ENCODE data around the gene FBXL2.

FBXL2 gene

GRCh38 chr3:33355611-33356010, 78.4 kb downstream of the FBXL2 start:
- Histone ChIP-seq H4K20me1 (ENCODE audit: insufficient read depth) (no peaks in the 10 kb centered on the region), H3K79me2 (ENCODE audit: insufficient read depth, low read depth) (no peaks in the 10 kb centered on the region), H3K4me2 (no peak overlapping the region), H3K4me3 (IDR thresholded peaks at IDR 0.05; ENCODE audit: insufficient read depth, low read depth, low read length) (no peak overlapping the region), H3K9ac (no peak overlapping the region), H3K4me1 (ENCODE audit: low read depth, poor library complexity, severe bottlenecking) (no peaks in the 10 kb centered on the region), H3K27me3 (ENCODE audit: insufficient read depth, low read depth) (no peaks in the 10 kb centered on the region), H3K36me3 (ENCODE audit: insufficient read depth) (no peaks in the 10 kb centered on the region), H3K27ac (no peak overlapping the region), H2AFZ (ENCODE audit: low read depth) (no peak overlapping the region)
- no peak for TF ChIP-seq CTCF (conservative IDR thresholded peaks at IDR 0.05; ENCODE audit: low read depth, low read length)

GRCh38 chr3:33358172-33358781, 81.0 kb downstream of the FBXL2 start:
- Histone ChIP-seq H2AFZ (ENCODE audit: low read depth) (no peak overlapping the region), H3K4me2 (no peak overlapping the region)
- TF ChIP-seq CTCF (conservative IDR thresholded peaks at IDR 0.05; ENCODE audit: low read depth, low read length): no peak

GRCh38 chr3:33360136-33360825, 83.0 kb downstream of the FBXL2 start:
- no peak overlapping the region for H3K4me2 ChIP-seq
- no peak overlapping the region for H3K4me3 ChIP-seq (IDR thresholded peaks at IDR 0.05; ENCODE audit: insufficient read depth, low read depth, low read length)
- no peaks in the 10 kb centered on the region for H3K36me3 ChIP-seq (ENCODE audit: insufficient read depth)
- no peaks in the 10 kb centered on the region for H4K20me1 ChIP-seq (ENCODE audit: insufficient read depth)
- no peaks in the 10 kb centered on the region for H3K4me1 ChIP-seq (ENCODE audit: low read depth, poor library complexity, severe bottlenecking)
- no peak overlapping the region for H3K9ac ChIP-seq
- no peak overlapping the region for H3K27ac ChIP-seq
- H3K27me3 ChIP-seq (ENCODE audit: insufficient read depth, low read depth): no peaks in the 10 kb centered on the region
- no peaks in the 10 kb centered on the region for H3K79me2 ChIP-seq (ENCODE audit: insufficient read depth, low read depth)
- no peak overlapping the region for H2AFZ ChIP-seq (ENCODE audit: low read depth)
- no peak for TF ChIP-seq CTCF (conservative IDR thresholded peaks at IDR 0.05; ENCODE audit: low read depth, low read length)

More at GRCh38 chr3:33358172-33358781, 81.0 kb downstream of the FBXL2 start:
- Histone ChIP-seq H3K27me3 (ENCODE audit: insufficient read depth, low read depth) (no peaks in the 10 kb centered on the region), H3K36me3 (ENCODE audit: insufficient read depth) (no peaks in the 10 kb centered on the region), H3K9ac (no peak overlapping the region), H3K27ac (no peak overlapping the region), H3K4me1 (ENCODE audit: low read depth, poor library complexity, severe bottlenecking) (no peaks in the 10 kb centered on the region), H4K20me1 (ENCODE audit: insufficient read depth) (no peaks in the 10 kb centered on the region), H3K79me2 (ENCODE audit: insufficient read depth, low read depth) (no peaks in the 10 kb centered on the region), H3K4me3 (IDR thresholded peaks at IDR 0.05; ENCODE audit: insufficient read depth, low read depth, low read length) (no peak overlapping the region)

GRCh38 chr3:33363113-33363800, 86.0 kb downstream of the FBXL2 start:
- H3K27ac ChIP-seq: no peak overlapping the region
- no peak overlapping the region for H2AFZ ChIP-seq (ENCODE audit: low read depth)
- no peaks in the 10 kb centered on the region for H3K27me3 ChIP-seq (ENCODE audit: insufficient read depth, low read depth)
- no peak for TF ChIP-seq CTCF (conservative IDR thresholded peaks at IDR 0.05; ENCODE audit: low read depth, low read length)
- no peaks in the 10 kb centered on the region for H4K20me1 ChIP-seq (ENCODE audit: insufficient read depth)
- no peak overlapping the region for H3K4me3 ChIP-seq (IDR thresholded peaks at IDR 0.05; ENCODE audit: insufficient read depth, low read depth, low read length)
- H3K36me3 ChIP-seq (ENCODE audit: insufficient read depth): no peaks in the 10 kb centered on the region
- H3K9ac ChIP-seq: no peak overlapping the region
- no peak overlapping the region for H3K4me2 ChIP-seq
- H3K79me2 ChIP-seq (ENCODE audit: insufficient read depth, low read depth): no peaks in the 10 kb centered on the region
- no peaks in the 10 kb centered on the region for H3K4me1 ChIP-seq (ENCODE audit: low read depth, poor library complexity, severe bottlenecking)

All from KMS-11 (cell line).